MCF 10A (cell line): ENCODE measurements around the gene TNIK. TPM values are rescaled to one million over a fixed set of nuclear protein-coding genes. Genes with fewer than 3 reads are reported as not detected.

Experiments used
- BruUV-seq: library from RNA; stranded (reverse); fragments of 400-500 nt; replicated peaks from 2 replicates; lab custom pipeline; 2021; lab: Mats Ljungman, UMichigan
- CTCF ChIA-PET: fragments of 300-600 bp; sonication (Branson Sonifier 250); formaldehyde crosslinking; extraction: SDS; loops from one replicate; lab custom pipeline; 2021; ENCODE audit warnings: antibody characterized with exemption, inconsistent platforms; lab: Yijun Ruan, JAX
- POLR2A ChIA-PET: fragments of 300-600, 350-650 bp; sonication (Branson Sonifier 250); formaldehyde crosslinking; extraction: SDS; loops from one replicate; lab custom pipeline; 2020; ENCODE audit warnings: antibody characterized with exemption, inconsistent platforms; lab: Yijun Ruan, JAX
- DNase-seq: peaks from one replicate; pipeline ENCODE4 v3.0.0-alpha.2; 2018; ENCODE audit not compliant: unreplicated experiment
- H3K27ac Mint-ChIP-seq: one replicate; pipeline ENCODE4 v1.8.0; 2022; ENCODE audit warnings: mild to moderate bottlenecking, low read depth, mixed read lengths; ENCODE audit not compliant: unreplicated experiment
- H3K27me3 Mint-ChIP-seq: one replicate; pipeline ENCODE4 v1.8.0; 2022; ENCODE audit warnings: mixed read lengths; ENCODE audit not compliant: insufficient read depth, unreplicated experiment
- H3K36me3 Mint-ChIP-seq: one replicate; pipeline ENCODE4 v1.8.0; 2022; ENCODE audit warnings: mild to moderate bottlenecking, moderate library complexity, mixed read lengths; ENCODE audit not compliant: insufficient read depth, unreplicated experiment
- H3K4me1 Mint-ChIP-seq: one replicate; pipeline ENCODE4 v1.8.0; 2022; ENCODE audit warnings: mixed read lengths; ENCODE audit not compliant: insufficient read depth, unreplicated experiment
- H3K4me3 Mint-ChIP-seq: one replicate; pipeline ENCODE4 v1.8.0; 2022; ENCODE audit warnings: mild to moderate bottlenecking, moderate library complexity, mixed read lengths; ENCODE audit not compliant: unreplicated experiment
- H3K9me3 Mint-ChIP-seq: one replicate; pipeline ENCODE4 v1.8.0; 2022; ENCODE audit warnings: mixed read lengths; ENCODE audit not compliant: unreplicated experiment
- intact Hi-C: fragments of 100-400 bp; cut with micrococcal nuclease; formaldehyde crosslinking; loops from 2 replicates; pipeline ENCODE4 v1.14.1; 2022
- total RNA-seq: library from RNA; stranded (reverse); gene quantifications from 2 replicates; pipeline ENCODE4 v1.2.3, GENCODE V29; 2022
- TF ChIP-seq, protein P1 (sequence below): fragments of 200-600 bp; IDR thresholded peaks from one replicate; pipeline ENCODE4 v1.8.0; 2022; ENCODE audit warnings: antibody characterized with exemption, mild to moderate bottlenecking; ENCODE audit not compliant: unreplicated experiment

Gene TNIK
- total RNA-seq, 1 experiment from 2014 or later, result 3.4 TPM

DNA sequence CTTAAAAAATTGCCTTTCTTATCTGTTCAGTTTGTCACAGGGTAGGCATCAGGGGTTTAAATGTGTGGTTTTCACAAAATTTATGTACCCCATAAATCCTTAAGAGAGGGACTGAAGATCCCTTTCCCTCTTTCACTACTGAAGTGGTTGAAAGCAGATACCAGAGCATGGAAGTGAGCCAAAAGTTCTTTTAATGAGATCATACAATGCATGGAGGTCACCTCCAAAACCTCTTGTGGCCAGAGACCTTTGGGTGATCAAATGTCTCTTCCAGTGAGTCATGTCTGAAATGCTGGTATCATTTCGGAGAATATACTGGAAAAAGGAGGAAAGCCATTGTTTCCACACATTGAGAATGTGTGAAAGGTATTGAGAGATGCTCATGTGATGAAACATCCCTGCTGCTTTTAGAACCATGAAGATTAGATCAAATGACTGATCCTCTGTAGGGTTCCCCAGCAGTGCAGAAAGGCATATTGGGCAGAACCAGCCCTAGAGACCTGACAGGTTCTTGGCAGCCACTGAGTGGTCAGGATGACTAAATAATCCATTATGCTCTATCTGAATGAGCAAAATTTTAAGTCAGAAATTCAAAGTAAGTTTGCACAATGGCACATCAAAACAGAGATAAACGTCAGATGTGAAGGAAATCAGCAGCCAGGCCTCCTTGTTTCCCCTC, 267.9 kb downstream of the TNIK start:
- H3K4me3 Mint-ChIP-seq, result no peak overlapping the region

DNA sequence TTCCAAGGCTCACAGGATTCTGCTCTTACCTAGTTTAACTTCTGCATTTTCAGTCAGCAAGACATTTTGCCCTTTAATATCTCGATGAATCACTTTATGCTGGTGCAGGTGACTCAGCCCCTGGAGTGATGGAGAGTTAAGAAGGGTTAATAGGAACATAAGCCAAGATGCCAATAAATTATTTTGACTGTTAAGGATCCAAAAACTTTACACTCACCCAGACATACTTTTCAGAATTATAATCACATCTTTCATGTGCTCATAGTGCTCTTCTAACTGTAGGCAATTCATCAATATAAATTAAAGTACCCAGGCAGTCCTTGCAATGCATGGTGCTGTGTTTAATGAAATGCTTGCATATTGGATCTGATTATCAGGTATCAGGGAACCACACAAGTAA, 269.5 kb downstream of the TNIK start:
- TF ChIP-seq, protein P1, sequence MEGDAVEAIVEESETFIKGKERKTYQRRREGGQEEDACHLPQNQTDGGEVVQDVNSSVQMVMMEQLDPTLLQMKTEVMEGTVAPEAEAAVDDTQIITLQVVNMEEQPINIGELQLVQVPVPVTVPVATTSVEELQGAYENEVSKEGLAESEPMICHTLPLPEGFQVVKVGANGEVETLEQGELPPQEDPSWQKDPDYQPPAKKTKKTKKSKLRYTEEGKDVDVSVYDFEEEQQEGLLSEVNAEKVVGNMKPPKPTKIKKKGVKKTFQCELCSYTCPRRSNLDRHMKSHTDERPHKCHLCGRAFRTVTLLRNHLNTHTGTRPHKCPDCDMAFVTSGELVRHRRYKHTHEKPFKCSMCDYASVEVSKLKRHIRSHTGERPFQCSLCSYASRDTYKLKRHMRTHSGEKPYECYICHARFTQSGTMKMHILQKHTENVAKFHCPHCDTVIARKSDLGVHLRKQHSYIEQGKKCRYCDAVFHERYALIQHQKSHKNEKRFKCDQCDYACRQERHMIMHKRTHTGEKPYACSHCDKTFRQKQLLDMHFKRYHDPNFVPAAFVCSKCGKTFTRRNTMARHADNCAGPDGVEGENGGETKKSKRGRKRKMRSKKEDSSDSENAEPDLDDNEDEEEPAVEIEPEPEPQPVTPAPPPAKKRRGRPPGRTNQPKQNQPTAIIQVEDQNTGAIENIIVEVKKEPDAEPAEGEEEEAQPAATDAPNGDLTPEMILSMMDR, result no peak
- Mint-ChIP-seq H3K27ac (no peak overlapping the region), H3K4me1 (peaks cover 19% of the 10 kb centered on the region), H3K4me3 (no peak overlapping the region), H3K36me3 (no peaks in the 10 kb centered on the region), H3K27me3 (no peaks in the 10 kb centered on the region), H3K9me3 (no peaks in the 10 kb centered on the region)
- POLR2A ChIA-PET, result interaction anchor here (0.7 kb wide), 1 partner anchor 163 kb away, joined by 3 read pairs; no protein-coding TSS in a partner anchor
- no TSS peak for BruUV-seq
- CTCF ChIA-PET, result interaction anchor here (0.6 to 0.8 kb wide), 2 partner anchors 23 to 309 kb away, joined by 3 to 4 read pairs; no protein-coding TSS in a partner anchor
- DNase-seq, result peak; percentile 48
- intact Hi-C loops, result loop anchor here (5.0 to 10.0 kb wide), 2 partner anchors 92 to 164 kb away; no protein-coding TSS in a partner anchor

More for the DNA sequence above, 267.9 kb downstream of the TNIK start:
- no peak overlapping the region for H3K27ac Mint-ChIP-seq
- DNase-seq, result peak; percentile 87
- H3K27me3 Mint-ChIP-seq, result no peaks in the 10 kb centered on the region
- intact Hi-C loops, result loop anchor here (5.0 to 10.0 kb wide), 2 partner anchors 90 to 162 kb away; no protein-coding TSS in a partner anchor
- TF ChIP-seq, protein P1, result no peak
- H3K4me1 Mint-ChIP-seq, result peaks cover 14% of the 10 kb centered on the region
- no peaks in the 10 kb centered on the region for H3K9me3 Mint-ChIP-seq
- BruUV-seq, result no TSS peak
- CTCF ChIA-PET, result no interaction called here
- no peaks in the 10 kb centered on the region for H3K36me3 Mint-ChIP-seq
- POLR2A ChIA-PET, result interaction anchor here (1.0 kb wide), 2 partner anchors 10 to 11 kb away, joined by 3 read pairs; no protein-coding TSS in a partner anchor

DNA sequence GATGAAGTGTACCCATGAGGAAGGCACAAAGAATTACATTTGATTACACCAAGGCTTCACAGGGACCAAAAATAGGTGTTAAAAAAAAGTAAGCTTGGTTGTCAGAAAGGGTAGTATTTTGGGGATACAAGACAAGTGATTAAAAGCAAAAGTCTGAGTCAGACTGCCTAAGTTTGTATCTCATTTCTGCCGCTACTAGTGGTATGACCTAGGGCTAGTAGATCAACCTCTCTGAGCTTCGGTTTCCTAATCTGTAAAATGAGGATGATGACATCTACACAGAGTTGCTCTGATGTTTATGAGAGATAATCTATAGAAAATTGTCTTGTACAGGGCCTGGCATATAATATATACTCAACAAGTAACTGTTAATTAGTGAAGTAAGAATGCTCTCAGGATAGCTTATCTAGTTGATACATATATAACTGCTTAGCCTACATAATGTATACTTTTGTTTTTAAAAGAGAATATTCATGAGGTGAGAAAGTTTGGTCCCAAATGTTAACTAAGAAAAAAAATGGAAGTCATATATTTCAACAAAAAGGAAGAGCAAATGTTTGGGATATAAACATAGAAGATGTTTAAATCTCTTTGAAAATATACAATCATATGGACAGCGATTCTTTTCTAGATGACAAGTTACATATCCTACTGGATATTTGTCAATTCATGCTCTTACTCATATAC, 270.7 kb downstream of the TNIK start:
- Mint-ChIP-seq H3K27ac (peak overlapping the region; percentile 23), H3K9me3 (no peaks in the 10 kb centered on the region)
- intact Hi-C loops, result loop anchor here (5.0 to 10.0 kb wide), 3 partner anchors 93 to 645 kb away; no protein-coding TSS in a partner anchor

More for the DNA sequence above, 270.7 kb downstream of the TNIK start:
- Mint-ChIP-seq H3K4me1 (peaks cover 19% of the 10 kb centered on the region), H3K27me3 (no peaks in the 10 kb centered on the region), H3K4me3 (no peak overlapping the region), H3K36me3 (no peaks in the 10 kb centered on the region)
- DNase-seq, result no peak
- TF ChIP-seq, protein P1, result no peak
- ChIA-PET POLR2A (interaction anchor here (0.6 to 1.3 kb wide), 3 partner anchors 96 to 191 kb away, joined by 3 to 4 read pairs (median 4); no protein-coding TSS in a partner anchor), CTCF (interaction anchor here (0.5 to 5.7 kb wide), 12 partner anchors 22 to 646 kb away, joined by 3 to 64 read pairs (median 4); no protein-coding TSS in a partner anchor)
- no TSS peak for BruUV-seq
